Adrenal gland (tissue), 12 donors: ENCODE results near the gene ABI1. TPM values are rescaled to one million over a fixed set of nuclear protein-coding genes. Genes with fewer than 3 reads are reported as not detected.
A peak's percentile ranks its signal among the peaks of the same experiment; 100 is the strongest.

Source experiments
- DNase-seq, 7 donors: peaks; one replicate each; pipeline ENCODE4 v3.0.0-alpha.2; 2019 to 2020
- H3K27ac ChIP-seq, 5 donors: fragments of 200-600 bp; sonication (generic) in 4 of 5; 1 replicate in 3 of 5; 2 replicates in 2 of 5; pipeline versions ENCODE4 v1.5.1 to v1.8.0; 2016 to 2020; ENCODE audit warnings: mild to moderate bottlenecking in 1 of 5
- H3K27me3 ChIP-seq: fragments of 200-600 bp; 2 replicates; pipeline ENCODE4 v1.8.0; 2021
- H3K36me3 ChIP-seq, 2 donors: fragments of 200-600 bp; replicated peaks in 1 of 2; 1 replicate in 1 of 2; 2 replicates in 1 of 2; pipeline versions ENCODE4 v1.5.1 to v1.8.0; 2018 to 2022
- H3K4me1 ChIP-seq, 2 donors: fragments of 200-600 bp; replicated peaks in 1 of 2; 1 replicate in 1 of 2; 2 replicates in 1 of 2; pipeline versions ENCODE4 v1.5.1 to v1.8.0; 2018 to 2021
- H3K4me3 ChIP-seq, 4 donors: fragments of 200-600 bp; sonication (generic) in 3 of 4; one replicate each; pipeline ENCODE4 v1.5.1; 2016 to 2018
- H3K9me3 ChIP-seq, 3 donors: fragments of 200-600 bp; sonication (generic) in 1 of 3; replicated peaks in 1 of 3; 1 replicate in 2 of 3; 2 replicates in 1 of 3; pipeline versions ENCODE4 v1.5.1 to v1.8.0; 2016 to 2021
- POLR2A ChIP-seq, 2 donors: fragments of 450-650 bp; IDR thresholded peaks; one replicate each; pipeline ENCODE4 v1.6.1; 2017; ENCODE audit warnings: antibody characterized with exemption in 2 of 2, mild to moderate bottlenecking in 2 of 2, moderate library complexity in 1 of 2
- WGBS, 4 donors: extraction: QIAGEN DNeasy Blood & Tissue Kit in 2 of 4; methylation state at CpG; one replicate each; pipeline versions ENCODE4 v1.1.5 to v1.1.7; 2013 to 2017; 5-methylcytosine and 5-hydroxymethylcytosine counted together
- intact Hi-C, 2 donors: fragments of 100-400 bp; cut with DNase I; formaldehyde crosslinking; loops; one replicate each; pipeline versions ENCODE4 v1.14.1 to v1.15.0; 2022 to 2023
- polyA plus RNA-seq, 3 donors: library from polyadenylated mRNA; stranded (reverse); fragments of 200-250 nt in 2 of 3; fragments of 350-450 nt in 1 of 3; fragmentation: Illumina TruSeq in 1 of 3; extraction: RNeasy Lipid Tissue Mini Kit (QIAGEN cat#74804) in 1 of 3; gene quantifications; one replicate each; pipeline ENCODE4 v1.2.3, GENCODE V29; 2013 to 2014
- total RNA-seq, 9 donors: library from RNA; depleted of rRNA in 4 of 9; stranded (reverse); fragments of >200 nt in 4 of 9; fragments of 120-200 nt in 1 of 9; fragmentation: NEBNext Ultra II Directional in 1 of 9; extraction: Animal tissue kit (Norgen Biotek cat#: 25700) in 1 of 9; gene quantifications; one replicate each; pipeline versions ENCODE4 v1.1.0 to v1.2.4, GENCODE V29; 2013 to 2023
- TF ChIP-seq, protein P1 (sequence below), 6 experiments: fragments of 450-650 bp in 4 of 6; fragments of 200-600 bp in 2 of 6; sonication (generic) in 1 of 6; IDR thresholded peaks; 1 replicate in 5 of 6; 2 replicates in 1 of 6; pipeline versions ENCODE4 v1.5.1 to v1.8.0; 2016 to 2021; ENCODE audit warnings: antibody characterized with exemption in 6 of 6, mild to moderate bottlenecking in 2 of 6, moderate library complexity in 1 of 6
- donor health status: healthy with polysubstance abuse.
- donor health status: Bipolar disorder and iron deficiency.
- donor health status: DM: yes; HTN: yes; CAD: no.
- donor health status: DM: no; HTN: no; CAD: no.
- donor health status: DM: no; HTN: no; CAD: no.
- donor health status: DM: yes; HTN: yes; CAD: no.

ABI1 gene
- total and polyA plus RNA-seq, 12 donors = 13.3 to 38.9 (median 31.1) TPM

DNA sequence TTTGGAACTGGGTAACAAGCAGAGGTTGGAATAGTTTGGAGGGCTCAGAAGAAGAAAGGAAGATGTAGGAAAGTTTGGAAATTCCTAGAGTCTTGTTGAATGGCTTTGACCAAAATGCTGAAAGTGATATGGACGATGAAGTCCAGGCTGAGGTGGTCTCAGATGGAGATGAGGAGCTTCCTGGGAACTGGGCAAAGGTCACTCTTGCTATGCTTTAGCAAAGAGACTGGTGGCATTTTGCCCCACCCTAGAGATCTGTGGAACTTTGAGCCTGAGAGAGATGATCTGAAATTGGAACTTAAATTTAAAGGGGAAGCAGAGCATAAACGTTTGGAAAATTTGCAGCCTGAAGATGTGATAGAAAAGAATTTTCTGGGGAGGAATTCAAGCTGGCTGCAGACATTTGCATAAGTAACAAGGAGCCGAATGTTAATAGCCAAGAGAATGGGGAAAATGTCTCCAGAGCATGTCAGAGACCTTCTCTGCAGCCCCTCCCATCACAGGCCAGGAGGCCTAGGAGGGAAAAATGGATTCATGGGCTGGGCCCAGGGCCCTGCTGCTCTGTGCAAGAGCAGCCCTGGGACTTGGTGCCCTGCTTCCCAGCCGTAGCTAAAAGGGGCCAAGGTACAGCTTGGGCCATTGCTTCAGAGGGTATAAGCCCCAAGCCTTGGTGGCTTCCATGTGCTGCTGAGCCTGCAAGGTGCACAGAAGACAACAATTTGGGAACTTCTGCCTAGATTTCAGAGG lies 159.7 kb downstream of the ABI1 start:
- Histone ChIP-seq H3K27me3 (no peaks in the 10 kb centered on the region), H3K36me3 (no peaks in the 10 kb centered on the region), H3K4me3 (no peak overlapping the region), H3K4me1 (peaks cover 4 to 8% of the 10 kb centered on the region in 2 donors), H3K27ac (no peak overlapping the region), H3K9me3 (no peaks in the 10 kb centered on the region)
- intact Hi-C loops = no loop called here
- 59 to 79% (median 61%) methylated on average over 3 to 4 of the region's 4 CpGs for WGBS, 4 donors
- DNase-seq = no peak
- no peak for TF ChIP-seq POLR2A (IDR thresholded peaks at IDR 0.05)
- TF ChIP-seq, protein P1, sequence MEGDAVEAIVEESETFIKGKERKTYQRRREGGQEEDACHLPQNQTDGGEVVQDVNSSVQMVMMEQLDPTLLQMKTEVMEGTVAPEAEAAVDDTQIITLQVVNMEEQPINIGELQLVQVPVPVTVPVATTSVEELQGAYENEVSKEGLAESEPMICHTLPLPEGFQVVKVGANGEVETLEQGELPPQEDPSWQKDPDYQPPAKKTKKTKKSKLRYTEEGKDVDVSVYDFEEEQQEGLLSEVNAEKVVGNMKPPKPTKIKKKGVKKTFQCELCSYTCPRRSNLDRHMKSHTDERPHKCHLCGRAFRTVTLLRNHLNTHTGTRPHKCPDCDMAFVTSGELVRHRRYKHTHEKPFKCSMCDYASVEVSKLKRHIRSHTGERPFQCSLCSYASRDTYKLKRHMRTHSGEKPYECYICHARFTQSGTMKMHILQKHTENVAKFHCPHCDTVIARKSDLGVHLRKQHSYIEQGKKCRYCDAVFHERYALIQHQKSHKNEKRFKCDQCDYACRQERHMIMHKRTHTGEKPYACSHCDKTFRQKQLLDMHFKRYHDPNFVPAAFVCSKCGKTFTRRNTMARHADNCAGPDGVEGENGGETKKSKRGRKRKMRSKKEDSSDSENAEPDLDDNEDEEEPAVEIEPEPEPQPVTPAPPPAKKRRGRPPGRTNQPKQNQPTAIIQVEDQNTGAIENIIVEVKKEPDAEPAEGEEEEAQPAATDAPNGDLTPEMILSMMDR (IDR thresholded peaks at IDR 0.05) = no peak

- no peaks in the 10 kb centered on the region for H3K27me3 ChIP-seq
- H3K36me3 ChIP-seq = no peaks in the 10 kb centered on the region
- no peak overlapping the region for H3K27ac ChIP-seq
- intact Hi-C loops = no loop called here
- TF ChIP-seq, protein P1 (IDR thresholded peaks at IDR 0.05) = no peak
- H3K4me3 ChIP-seq = no peak overlapping the region
- no peaks in the 10 kb centered on the region for H3K9me3 ChIP-seq
- H3K4me1 ChIP-seq = peaks cover 4 to 8% of the 10 kb centered on the region in 2 donors
- WGBS, 4 donors = 95 to 96% (median 95%) methylated on average over 7 of the region's 7 CpGs
- DNase-seq = no peak
Observed at GRCh38 chr10:26699631-26700030, 161.1 kb downstream of the ABI1 start.

- no peak overlapping the region for H3K27ac ChIP-seq
- TF ChIP-seq POLR2A (IDR thresholded peaks at IDR 0.05) = no peak
- TF ChIP-seq, protein P1 (IDR thresholded peaks at IDR 0.05) = no peak
- no peaks in the 10 kb centered on the region for H3K9me3 ChIP-seq
- no peak overlapping the region for H3K4me3 ChIP-seq
- H3K4me1 ChIP-seq = peaks cover 4 to 8% of the 10 kb centered on the region in 2 donors
- no peak for DNase-seq
- no peaks in the 10 kb centered on the region for H3K36me3 ChIP-seq
- intact Hi-C loops = no loop called here
- WGBS, 4 donors = 90 to 93% (median 92%) methylated on average over 2 of the region's 2 CpGs
- no peaks in the 10 kb centered on the region for H3K27me3 ChIP-seq
Observed at GRCh38 chr10:26698909-26699308, 161.8 kb downstream of the ABI1 start.

- no peak for DNase-seq
- WGBS, 4 donors = 2 to 5% (median 3%) methylated on average over 19 to 42 of the region's 42 CpGs
- Histone ChIP-seq H3K9me3 (no peaks in the 10 kb centered on the region), H3K27ac (peak overlapping the region in 2 of 5 donors; percentile 82 to 97), H3K36me3 (no peaks in the 10 kb centered on the region), H3K27me3 (no peaks in the 10 kb centered on the region), H3K4me1 (peaks cover 4 to 8% of the 10 kb centered on the region in 2 donors), H3K4me3 (peak overlapping the region; percentile 2 to 100 (median 83))
- intact Hi-C loops = no loop called here
- no peak for TF ChIP-seq POLR2A (IDR thresholded peaks at IDR 0.05)
- TF ChIP-seq, protein P1 (IDR thresholded peaks at IDR 0.05) = no peak
Observed at GRCh38 chr10:26697922-26698608, 162.7 kb downstream of the ABI1 start.
